ENCODE results near the gene UBE2R2. TPM values are rescaled to one million over a fixed set of nuclear protein-coding genes. Genes with fewer than 3 reads are reported as not detected.

Gene UBE2R2
- total RNA-seq, 2 donors from 2014 or later = 66.4 to 74.4 TPM

GRCh38 chr9:33926746-33927485 lies 110.0 kb downstream of the UBE2R2 start:
- H3K36me3 ChIP-seq (ENCODE audit: control insufficient read depth, insufficient read depth, low read length) = peaks cover 97% of the 10 kb centered on the region
- 97% methylated on average over 13 to 17 of the region's 17 CpGs for WGBS, 2 experiments (ENCODE audit: insufficient coverage in 1 of 2, insufficient read length in 1 of 2)
- TF ChIP-seq CTCF (conservative IDR thresholded peaks at IDR 0.05) = no peak
- DNase-seq = no peak
- Mint-ChIP-seq H3K36me3 (ENCODE audit: low read depth) (peaks cover 78% of the 10 kb centered on the region), H3K4me3 (no peak overlapping the region), H3K4me1 (peaks cover 8% of the 10 kb centered on the region), H3K27ac (peak overlapping the region; percentile 66), H3K27me3 (ENCODE audit: insufficient read depth) (no peaks in the 10 kb centered on the region), H3K9me3 (no peaks in the 10 kb centered on the region)
- no peaks in the 10 kb centered on the region for H3K27me3 ChIP-seq (ENCODE audit: control insufficient read depth, insufficient read depth, low read length, poor library complexity, severe bottlenecking)
- H3K4me1 ChIP-seq (ENCODE audit: control insufficient read depth, insufficient read depth, low read length) = no peaks in the 10 kb centered on the region
- H3K27ac ChIP-seq (ENCODE audit: low read depth, low read length) = no peak overlapping the region
- no peak overlapping the region for H3K9ac ChIP-seq (ENCODE audit: extremely low read depth, low read length, poor library complexity, severe bottlenecking)
- no peak overlapping the region for H3K4me3 ChIP-seq (ENCODE audit: low read length)
- H3K9me3 ChIP-seq (ENCODE audit: control insufficient read depth, low read length) = no peaks in the 10 kb centered on the region

- 95 to 97% methylated on average over 15 of the region's 15 CpGs for WGBS, 2 experiments (ENCODE audit: insufficient coverage in 1 of 2, insufficient read length in 1 of 2)
- Histone ChIP-seq H3K9me3 (ENCODE audit: control insufficient read depth, low read length) (no peaks in the 10 kb centered on the region), H3K4me3 (ENCODE audit: low read length) (no peak overlapping the region), H3K27ac (ENCODE audit: low read depth, low read length) (no peak overlapping the region), H3K9ac (ENCODE audit: extremely low read depth, low read length, poor library complexity, severe bottlenecking) (no peak overlapping the region), H3K27me3 (ENCODE audit: control insufficient read depth, insufficient read depth, low read length, poor library complexity, severe bottlenecking) (no peaks in the 10 kb centered on the region), H3K36me3 (ENCODE audit: control insufficient read depth, insufficient read depth, low read length) (peaks cover 97% of the 10 kb centered on the region), H3K4me1 (ENCODE audit: control insufficient read depth, insufficient read depth, low read length) (no peaks in the 10 kb centered on the region)
- peak; percentile 41 for DNase-seq
- no peaks in the 10 kb centered on the region for H3K9me3 Mint-ChIP-seq
- peaks cover 8% of the 10 kb centered on the region for H3K4me1 Mint-ChIP-seq
- no peak for TF ChIP-seq CTCF (conservative IDR thresholded peaks at IDR 0.05)
- H3K27ac Mint-ChIP-seq = peak overlapping the region; percentile 74
- no peak overlapping the region for H3K4me3 Mint-ChIP-seq
- peaks cover 80% of the 10 kb centered on the region for H3K36me3 Mint-ChIP-seq (ENCODE audit: low read depth)
- no peaks in the 10 kb centered on the region for H3K27me3 Mint-ChIP-seq (ENCODE audit: insufficient read depth)
Measured at GRCh38 chr9:33927694-33928093, 110.7 kb downstream of the UBE2R2 start.

GRCh38 chr9:33931326-33931725 lies 114.4 kb downstream of the UBE2R2 start:
- H3K9me3 ChIP-seq (ENCODE audit: control insufficient read depth, low read length) = no peaks in the 10 kb centered on the region
- H3K9me3 Mint-ChIP-seq = no peaks in the 10 kb centered on the region
- no peak overlapping the region for H3K4me3 ChIP-seq (ENCODE audit: low read length)
- peaks cover 14% of the 10 kb centered on the region for H3K4me1 Mint-ChIP-seq
- peaks cover 96% of the 10 kb centered on the region for H3K36me3 ChIP-seq (ENCODE audit: control insufficient read depth, insufficient read depth, low read length)
- TF ChIP-seq CTCF (conservative IDR thresholded peaks at IDR 0.05) = no peak
- DNase-seq = peak; percentile 42
- peaks cover 90% of the 10 kb centered on the region for H3K36me3 Mint-ChIP-seq (ENCODE audit: low read depth)
- H3K9ac ChIP-seq (ENCODE audit: extremely low read depth, low read length, poor library complexity, severe bottlenecking) = no peak overlapping the region
- no peaks in the 10 kb centered on the region for H3K4me1 ChIP-seq (ENCODE audit: control insufficient read depth, insufficient read depth, low read length)
- no peak overlapping the region for H3K27ac ChIP-seq (ENCODE audit: low read depth, low read length)
- peak overlapping the region; percentile 65 for H3K27ac Mint-ChIP-seq
- 71 to 92% methylated on average over 1 to 3 of the region's 3 CpGs for WGBS, 2 experiments (ENCODE audit: insufficient coverage in 1 of 2, insufficient read length in 1 of 2)
- H3K27me3 ChIP-seq (ENCODE audit: control insufficient read depth, insufficient read depth, low read length, poor library complexity, severe bottlenecking) = no peaks in the 10 kb centered on the region
- H3K4me3 Mint-ChIP-seq = no peak overlapping the region
- no peaks in the 10 kb centered on the region for H3K27me3 Mint-ChIP-seq (ENCODE audit: insufficient read depth)
